ENCODE results near the gene DGKI.

Gene DGKI

GRCh38 chr7:137519181-137519691, 327.5 kb downstream of the DGKI start:
- DNase-seq = no peak

- no peak for DNase-seq
These were observed 333.7 kb downstream of the DGKI start for GRCh38 chr7:137513091-137513490.

- DNase-seq = no peak
These were observed 339.7 kb downstream of the DGKI start for GRCh38 chr7:137507096-137507495.

DNA sequence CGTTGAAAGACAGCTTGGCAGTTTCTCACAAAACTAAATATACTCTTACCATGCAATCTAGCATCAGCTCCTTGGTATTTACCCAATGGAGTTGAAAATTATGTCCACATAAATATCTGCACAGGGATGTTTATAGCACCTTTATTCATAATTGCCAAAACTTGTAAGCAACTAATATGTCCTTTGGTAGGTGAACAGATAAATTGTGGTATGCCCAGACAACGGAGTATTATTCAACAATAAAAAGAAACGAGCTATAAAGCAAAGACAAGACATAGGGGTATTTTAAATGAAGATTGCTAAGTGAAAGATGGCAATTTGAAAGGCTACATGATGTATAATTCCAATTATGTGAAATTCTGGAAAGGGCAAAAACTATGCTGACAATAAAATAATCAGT, 340.7 kb downstream of the DGKI start:
- no peak for DNase-seq

DNA sequence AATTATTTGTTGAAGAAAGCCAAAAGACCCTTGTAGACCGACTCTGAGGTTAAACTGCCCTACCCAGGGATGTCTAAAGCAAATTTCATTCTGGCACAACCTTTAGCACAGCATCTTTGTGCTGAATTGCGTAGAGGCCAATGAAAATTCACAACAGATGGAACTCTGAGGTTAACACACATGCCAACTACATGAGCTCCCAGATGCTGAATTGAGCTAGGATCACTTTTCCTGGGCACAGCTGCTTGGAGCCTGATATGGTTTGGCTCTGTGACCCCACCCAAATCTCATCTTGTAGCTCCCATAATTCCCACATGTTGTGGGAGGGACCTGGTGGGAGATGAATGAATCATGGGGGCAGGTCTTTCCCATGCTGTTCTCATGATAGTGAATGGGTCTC, 345.2 kb downstream of the DGKI start:
- DNase-seq = no peak

DNA sequence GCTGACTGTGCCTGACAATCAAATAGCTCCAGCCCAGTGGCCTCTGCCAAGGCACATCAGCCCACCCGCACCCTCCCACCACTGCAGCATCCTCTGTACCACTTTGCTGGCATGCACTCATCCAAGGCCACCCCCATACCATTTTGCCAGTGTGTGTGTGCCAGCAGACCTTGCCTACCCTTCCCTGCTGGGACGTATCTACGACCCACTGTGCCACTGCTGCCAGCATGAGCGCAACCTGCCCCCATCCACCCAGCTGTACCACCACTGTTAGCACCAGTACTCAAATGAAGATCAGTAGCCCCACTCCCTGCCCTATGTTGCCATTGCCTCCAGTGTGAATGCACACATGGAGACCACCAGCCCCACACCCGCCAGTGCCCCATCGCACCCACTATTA, 353.9 kb downstream of the DGKI start:
- no peak for DNase-seq

DNA sequence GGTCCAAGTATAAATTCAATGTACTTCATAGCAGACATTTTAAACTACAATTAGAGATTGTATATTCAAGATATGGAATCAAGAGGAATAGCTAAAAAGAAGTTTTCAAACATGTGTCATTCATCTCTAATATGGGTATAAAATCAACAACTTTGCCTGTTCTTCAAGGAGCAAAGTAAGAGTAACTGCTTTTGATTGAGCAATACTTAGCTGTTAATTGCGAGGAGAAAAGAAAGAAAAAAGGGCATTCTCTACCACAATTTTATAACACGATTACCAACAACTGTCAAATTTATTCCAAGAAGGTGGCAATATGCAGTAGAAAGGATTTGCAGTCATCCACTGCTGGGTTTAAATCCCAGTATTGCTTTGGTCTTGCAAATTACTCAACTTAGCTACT, 356.9 kb downstream of the DGKI start:
- DNase-seq = no peak

DNA sequence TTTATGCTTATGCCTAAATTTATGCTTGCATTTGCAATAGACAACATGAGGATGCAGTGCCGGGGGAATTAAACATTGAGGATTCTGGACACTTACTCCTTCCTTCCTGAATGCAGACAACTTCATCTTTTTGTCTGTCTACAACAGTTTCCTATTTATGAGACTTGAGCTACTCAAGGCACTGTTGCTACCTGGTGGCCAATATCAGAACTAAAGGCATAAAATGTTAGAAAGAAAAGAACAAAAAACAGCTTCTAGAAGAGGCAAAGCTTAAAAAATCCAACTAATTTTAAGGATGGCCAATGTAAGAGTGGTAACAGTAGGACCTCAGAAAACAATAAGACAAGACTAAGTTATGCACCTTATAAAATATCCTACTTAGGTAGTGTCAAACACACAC, 358.7 kb downstream of the DGKI start:
- no peak for DNase-seq

- DNase-seq = no peak
These were observed 361.0 kb downstream of the DGKI start for GRCh38 chr7:137485818-137486217.

DNA sequence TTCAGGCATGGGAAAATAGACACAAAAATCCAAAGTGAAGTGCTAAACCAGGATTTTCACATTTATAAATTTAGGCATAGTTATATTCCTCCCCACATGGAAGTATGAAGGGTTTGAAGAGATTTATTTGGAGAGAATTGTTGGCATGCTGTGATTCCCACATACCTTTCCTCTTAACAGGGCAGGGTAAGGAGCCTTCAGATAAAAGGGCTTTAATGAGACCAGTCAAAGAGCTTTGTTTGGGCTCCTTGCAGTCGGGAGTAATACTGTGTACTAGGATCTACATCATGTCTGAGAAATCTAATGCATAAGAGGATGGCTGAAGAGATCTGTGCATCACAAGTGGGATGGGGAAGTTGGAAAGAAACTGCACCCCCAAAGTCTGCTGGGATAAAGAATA, 362.4 kb downstream of the DGKI start:
- no peak for DNase-seq

DNA sequence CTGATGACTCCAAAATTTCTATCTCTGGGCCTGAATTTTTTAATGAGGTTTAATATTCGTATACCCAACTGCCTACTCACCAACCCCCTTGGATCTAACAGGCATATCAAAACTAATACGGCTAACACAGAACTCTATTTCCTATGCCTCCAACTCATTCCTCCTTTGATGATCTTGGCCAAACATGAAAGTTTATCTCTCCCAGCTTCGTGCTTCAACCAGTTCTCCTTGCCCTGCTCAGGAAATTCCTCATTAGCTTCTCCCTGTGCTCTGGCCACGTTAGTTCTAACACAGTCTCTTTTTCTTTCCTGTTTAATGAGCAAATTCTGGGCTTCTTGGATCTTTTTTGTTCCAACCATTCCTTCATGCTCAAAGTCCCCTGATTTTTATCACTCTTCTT, 364.3 kb downstream of the DGKI start:
- DNase-seq = no peak

- DNase-seq = no peak
These were observed 365.9 kb downstream of the DGKI start for GRCh38 chr7:137480824-137481365.

DNA sequence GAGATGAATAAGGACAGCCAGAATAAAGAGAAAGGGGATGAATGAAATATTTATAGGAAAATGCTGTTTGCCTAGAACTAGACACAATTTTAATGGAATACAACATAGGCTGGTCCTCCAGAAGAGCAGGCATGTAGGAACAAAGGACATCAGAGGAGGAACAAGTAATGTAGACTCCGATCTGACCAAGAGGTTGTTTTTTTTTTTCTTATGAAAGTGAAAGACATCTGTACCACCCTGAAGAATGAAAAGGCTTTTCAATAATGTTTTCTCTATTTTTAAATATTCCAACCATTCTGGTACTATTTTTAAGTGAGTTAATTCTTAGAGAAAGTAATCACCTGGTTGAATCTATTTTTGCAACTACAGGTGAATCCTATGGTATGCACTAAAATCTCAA, 366.4 kb downstream of the DGKI start:
- DNase-seq = no peak

- no peak for DNase-seq
These were observed 369.8 kb downstream of the DGKI start for GRCh38 chr7:137476937-137477336.

GRCh38 chr7:137475966-137476365, 370.8 kb downstream of the DGKI start:
- no peak for DNase-seq

- no peak for DNase-seq
These were observed 372.2 kb downstream of the DGKI start for GRCh38 chr7:137474540-137475026.

- DNase-seq = no peak
These were observed 375.6 kb downstream of the DGKI start for GRCh38 chr7:137471128-137471527.

DNA sequence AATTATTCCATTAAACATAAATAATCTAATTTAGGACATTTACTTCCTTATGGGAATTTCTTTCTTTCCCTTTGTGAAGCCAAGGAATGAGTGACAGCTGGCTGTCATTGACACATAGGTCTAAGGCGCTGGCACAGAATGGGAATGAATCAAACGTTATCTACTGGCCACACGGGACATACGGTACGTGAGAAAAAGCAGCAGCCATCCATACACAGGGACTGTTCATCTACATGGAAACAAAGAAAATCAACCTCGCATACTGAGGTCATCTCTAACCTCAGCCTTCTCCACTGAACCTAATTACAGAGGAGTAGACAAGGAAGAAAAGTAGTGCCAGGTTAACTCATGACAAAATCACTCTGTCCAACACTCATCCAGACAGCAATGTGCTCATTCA, 376.9 kb downstream of the DGKI start:
- DNase-seq = no peak

DNA sequence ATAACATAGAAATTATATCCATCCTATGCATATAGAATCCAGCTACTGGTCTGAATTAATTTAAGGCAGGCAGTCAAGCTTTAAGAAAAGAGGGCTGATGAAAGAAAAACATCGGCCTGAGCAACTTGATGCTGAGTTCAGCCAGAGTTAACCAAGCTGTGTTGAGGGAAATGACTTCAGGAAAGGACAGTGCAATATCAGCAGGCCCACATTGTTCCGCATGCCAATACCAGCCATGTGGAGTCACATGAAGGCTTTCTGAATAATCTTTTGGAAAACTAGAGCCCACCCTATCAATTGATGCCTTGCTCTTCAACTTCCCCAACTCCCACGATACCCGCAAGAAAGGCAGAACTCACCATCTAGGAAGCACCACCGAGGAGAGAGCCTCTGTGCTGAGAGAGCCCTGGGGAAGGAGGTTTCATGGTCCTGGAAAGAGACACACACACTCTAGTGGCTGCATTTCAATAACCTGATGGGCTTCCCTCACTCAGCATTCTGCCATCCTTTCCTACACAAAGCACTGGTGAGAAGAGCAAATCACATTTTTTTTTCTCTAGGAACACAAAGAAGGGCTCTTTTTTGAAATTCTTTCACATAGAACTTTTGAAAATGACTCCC, 377.5 kb downstream of the DGKI start:
- DNase-seq = no peak

DNA sequence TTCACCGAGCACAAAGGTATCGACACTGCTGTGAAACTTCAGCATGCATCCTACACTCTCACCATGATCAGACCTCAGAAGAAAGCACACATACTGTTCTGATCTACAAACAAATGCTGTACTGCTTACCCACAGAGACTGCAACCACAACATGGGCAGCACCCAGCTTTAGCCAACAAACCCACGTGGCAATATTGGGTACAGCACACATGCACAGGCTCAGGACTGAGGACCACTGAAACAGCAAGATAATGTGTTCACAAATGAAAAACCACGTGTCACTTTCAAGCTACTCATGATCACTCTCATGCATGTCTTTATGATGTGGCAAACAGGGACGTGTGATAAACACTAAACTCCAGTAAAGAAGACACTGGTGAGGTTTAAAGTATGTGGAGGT, 383.9 kb downstream of the DGKI start:
- DNase-seq = no peak

DNA sequence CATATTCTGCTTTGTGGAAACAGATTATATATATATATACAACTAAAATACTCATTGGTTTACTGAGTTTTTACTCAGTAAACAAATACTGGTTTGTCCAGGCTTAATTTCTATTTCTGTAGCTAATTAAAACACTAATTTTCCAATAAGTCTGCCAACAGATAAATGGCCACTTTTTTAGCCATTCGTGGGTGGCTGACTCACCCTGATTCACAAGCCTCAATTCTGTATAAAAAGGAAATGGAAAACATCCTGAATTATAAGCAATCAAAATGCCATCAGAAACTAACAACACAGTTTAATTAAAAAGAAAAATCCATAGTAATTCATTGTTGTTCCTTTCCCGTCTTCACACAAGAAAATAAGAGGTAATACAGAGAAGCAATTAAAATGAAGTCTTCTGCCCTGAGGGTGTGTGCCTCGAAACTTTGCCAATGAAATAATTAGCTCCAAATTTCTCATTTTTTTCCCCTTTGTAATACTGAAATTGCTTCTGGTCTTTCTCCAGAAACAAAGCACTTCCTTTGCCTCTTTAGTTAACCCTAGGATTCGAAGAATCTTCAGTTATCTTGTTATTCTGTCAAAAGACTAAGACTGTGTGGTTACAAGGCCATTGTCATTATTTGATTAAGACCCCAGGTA, 384.6 kb downstream of the DGKI start:
- no peak for DNase-seq

DNA sequence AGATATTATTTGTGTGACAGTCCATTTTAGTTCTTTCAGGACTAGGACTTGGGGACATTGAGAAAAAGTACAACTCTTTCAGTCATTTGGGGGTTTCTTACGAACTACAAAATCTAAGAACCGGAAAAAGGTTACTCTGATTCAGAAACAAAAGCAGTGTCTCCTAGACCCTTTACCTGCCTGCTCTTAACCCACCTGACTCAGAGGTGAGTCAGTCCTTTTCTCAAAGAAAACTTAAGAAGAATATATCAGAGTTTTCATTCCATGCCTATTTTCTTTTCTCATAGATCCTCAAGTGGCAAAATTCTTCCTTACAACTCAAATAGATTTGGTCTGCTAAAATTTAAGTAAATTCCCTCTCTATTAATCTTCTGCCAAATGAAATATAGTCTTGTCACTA, 388.4 kb downstream of the DGKI start:
- DNase-seq = no peak

DNA sequence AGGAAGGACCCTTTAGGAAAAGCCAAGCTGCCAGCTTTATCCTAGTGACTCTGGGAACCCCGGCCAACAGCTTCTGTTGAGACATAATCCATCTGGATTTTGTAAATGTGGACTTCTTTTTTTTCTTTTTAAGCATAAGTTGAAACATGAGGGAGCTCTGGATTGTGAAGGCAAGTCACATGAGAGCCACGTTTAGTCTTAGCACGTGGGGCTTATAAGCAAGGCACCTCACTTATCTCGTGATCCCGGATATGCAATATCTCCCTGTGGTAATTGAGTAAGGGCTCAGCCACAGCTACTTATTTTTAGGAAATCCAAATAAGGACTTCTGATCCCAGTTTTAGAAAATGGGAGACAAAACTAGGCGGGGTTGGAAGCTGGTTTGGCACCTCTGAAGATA, 392.0 kb downstream of the DGKI start:
- no peak for DNase-seq

DNA sequence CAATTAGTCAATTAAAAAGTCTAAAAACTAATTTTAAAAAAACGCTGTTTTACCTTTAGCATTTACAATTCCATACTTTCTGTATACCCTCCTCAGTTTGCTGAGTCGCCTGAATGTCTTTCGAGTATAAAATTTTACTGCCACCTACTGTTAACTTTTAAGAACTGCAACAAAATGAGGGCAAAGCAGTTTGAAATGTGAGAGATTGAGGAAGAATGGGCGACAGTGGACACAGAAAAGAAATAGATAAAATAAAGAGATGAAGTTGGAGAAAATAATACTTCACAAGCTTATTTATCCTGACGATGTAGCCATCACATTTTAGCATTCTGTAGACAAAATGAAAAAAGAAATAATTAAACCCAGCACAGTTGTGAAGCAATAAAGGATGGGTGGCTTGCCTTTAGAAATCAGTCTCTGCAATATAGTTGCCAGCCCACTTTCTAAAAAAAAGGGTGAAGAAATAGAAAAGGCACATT, 392.5 kb downstream of the DGKI start:
- DNase-seq = no peak

Data from T1000 (cell line).